Loucy (cell line): ENCODE data around the gene NGDN.

Experiments
- EZH2phosphoT487 ChIP-seq: fragments of 200-600 bp; IDR thresholded peaks from 2 replicates; pipeline ENCODE4 v1.6.1; 2018; ENCODE audit warnings: antibody characterized with exemption, mild to moderate bottlenecking, moderate library complexity, borderline replicate concordance
- TF ChIP-seq, protein P1 (sequence below): fragments of 200-600 bp; sonication (generic); conservative IDR thresholded peaks from 2 replicates; pipeline ENCODE4 v1.5.1; 2014; ENCODE audit warnings: mild to moderate bottlenecking, antibody characterized with exemption, low read length

DNA sequence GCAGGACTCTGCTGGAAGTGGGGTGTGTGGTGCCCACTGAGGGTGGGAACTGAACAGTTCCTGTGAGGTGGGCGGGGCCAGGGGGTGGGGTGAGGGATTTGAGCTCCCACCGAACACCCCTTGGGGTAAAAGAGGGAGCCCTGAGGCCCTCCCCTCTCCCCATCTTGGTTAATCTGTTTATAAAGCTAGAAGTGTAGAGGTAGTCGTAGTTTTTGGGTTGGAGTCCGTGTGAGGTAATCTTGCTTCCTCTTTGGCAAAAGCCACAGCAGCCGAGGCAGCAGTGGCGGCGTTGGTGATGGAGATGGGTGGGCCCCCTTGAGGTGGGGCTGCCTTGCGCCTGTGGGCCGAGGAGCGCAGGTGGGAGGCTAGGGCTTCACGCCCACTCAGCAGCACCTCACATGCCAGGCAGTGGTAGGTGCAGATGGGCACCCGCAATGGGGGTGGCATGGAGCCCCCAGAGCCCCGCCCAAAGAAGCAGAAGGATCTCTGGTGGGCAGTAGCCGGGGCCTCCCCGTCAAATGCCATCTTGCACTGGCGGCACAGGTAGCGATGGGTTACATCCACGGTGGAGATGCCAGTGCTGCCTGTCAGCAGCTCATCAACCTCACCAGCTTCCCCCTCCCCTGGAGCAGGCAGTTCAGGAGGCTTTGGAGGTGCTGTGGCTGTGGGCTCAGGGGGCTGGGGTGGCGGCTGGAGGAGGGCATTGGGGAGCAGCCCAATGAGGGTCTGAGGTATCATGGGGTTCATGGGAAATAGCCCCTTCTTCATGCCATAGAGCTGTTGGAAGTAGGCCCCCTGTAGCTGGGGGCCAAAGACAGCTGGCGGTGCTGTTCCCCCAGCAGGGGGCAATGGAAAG, 52.5 kb downstream of the NGDN start:
- TF ChIP-seq, protein P1, sequence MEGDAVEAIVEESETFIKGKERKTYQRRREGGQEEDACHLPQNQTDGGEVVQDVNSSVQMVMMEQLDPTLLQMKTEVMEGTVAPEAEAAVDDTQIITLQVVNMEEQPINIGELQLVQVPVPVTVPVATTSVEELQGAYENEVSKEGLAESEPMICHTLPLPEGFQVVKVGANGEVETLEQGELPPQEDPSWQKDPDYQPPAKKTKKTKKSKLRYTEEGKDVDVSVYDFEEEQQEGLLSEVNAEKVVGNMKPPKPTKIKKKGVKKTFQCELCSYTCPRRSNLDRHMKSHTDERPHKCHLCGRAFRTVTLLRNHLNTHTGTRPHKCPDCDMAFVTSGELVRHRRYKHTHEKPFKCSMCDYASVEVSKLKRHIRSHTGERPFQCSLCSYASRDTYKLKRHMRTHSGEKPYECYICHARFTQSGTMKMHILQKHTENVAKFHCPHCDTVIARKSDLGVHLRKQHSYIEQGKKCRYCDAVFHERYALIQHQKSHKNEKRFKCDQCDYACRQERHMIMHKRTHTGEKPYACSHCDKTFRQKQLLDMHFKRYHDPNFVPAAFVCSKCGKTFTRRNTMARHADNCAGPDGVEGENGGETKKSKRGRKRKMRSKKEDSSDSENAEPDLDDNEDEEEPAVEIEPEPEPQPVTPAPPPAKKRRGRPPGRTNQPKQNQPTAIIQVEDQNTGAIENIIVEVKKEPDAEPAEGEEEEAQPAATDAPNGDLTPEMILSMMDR: no peak
- no peak for TF ChIP-seq EZH2phosphoT487
